Measurements from ENCODE around the gene DPYD.

The DPYD gene

GRCh38 chr1:97091263-97091662, 829.6 kb downstream of the DPYD start:
- no peak for DNase-seq (ENCODE audit: extremely low read depth, low read depth)
- TF ChIP-seq CTCF (IDR thresholded peaks at IDR 0.05; ENCODE audit: low read depth, low read length, missing control alignments), result no peak
- no peak overlapping the region for H3K4me3 ChIP-seq (replicated peaks; ENCODE audit: low read depth, low read length)

DNA sequence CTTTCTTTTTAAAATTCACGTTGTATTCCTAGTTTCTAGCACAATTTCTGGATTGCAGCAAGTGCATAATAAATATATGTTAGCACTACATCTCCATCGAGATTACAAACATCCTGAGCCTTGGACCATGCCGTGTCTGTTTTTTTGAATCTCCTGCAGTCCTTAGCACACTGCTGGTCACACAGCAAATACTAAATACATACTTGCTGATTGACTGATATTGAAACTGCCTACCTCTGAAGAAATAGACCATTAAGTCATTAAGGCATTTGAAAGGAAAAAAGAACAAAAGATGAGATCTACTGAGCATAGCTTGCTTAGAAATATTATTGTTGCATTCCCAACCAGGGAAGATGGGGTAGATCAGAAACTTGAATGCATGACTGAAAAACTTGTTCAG, 830.1 kb downstream of the DPYD start:
- H3K4me3 ChIP-seq (replicated peaks; ENCODE audit: low read depth, low read length), result no peak overlapping the region
- no peak for TF ChIP-seq CTCF (IDR thresholded peaks at IDR 0.05; ENCODE audit: low read depth, low read length, missing control alignments)
- DNase-seq (ENCODE audit: extremely low read depth, low read depth), result no peak

- no peak for TF ChIP-seq CTCF (IDR thresholded peaks at IDR 0.05; ENCODE audit: low read depth, low read length, missing control alignments)
- DNase-seq (ENCODE audit: extremely low read depth, low read depth), result no peak
- no peak overlapping the region for H3K4me3 ChIP-seq (replicated peaks; ENCODE audit: low read depth, low read length)
Observed at GRCh38 chr1:97089173-97089572, 831.7 kb downstream of the DPYD start.

GRCh38 chr1:97088391-97088790, 832.4 kb downstream of the DPYD start:
- no peak for TF ChIP-seq CTCF (IDR thresholded peaks at IDR 0.05; ENCODE audit: low read depth, low read length, missing control alignments)
- H3K4me3 ChIP-seq (replicated peaks; ENCODE audit: low read depth, low read length), result no peak overlapping the region
- DNase-seq (ENCODE audit: extremely low read depth, low read depth), result no peak

DNA sequence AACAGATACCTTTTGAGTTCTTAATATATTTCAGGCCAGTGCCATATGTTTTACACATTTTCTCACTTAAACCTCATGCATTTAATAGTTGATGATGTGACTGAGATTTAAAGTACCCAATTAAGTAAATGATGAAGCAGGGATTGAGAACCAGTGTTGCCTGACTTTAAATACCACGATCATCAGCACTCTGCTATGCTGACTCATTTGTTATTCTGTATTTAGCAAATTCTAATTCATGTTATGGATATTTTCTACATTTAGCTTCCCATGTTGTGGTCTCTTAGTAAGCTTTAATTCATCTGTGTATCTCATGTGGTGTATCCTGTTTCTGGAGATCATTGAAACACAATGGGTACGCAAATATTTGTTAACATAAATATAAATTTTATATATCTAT, 836.3 kb downstream of the DPYD start:
- no peak for DNase-seq (ENCODE audit: extremely low read depth, low read depth)
- H3K4me3 ChIP-seq (replicated peaks; ENCODE audit: low read depth, low read length), result no peak overlapping the region
- TF ChIP-seq CTCF (IDR thresholded peaks at IDR 0.05; ENCODE audit: low read depth, low read length, missing control alignments), result no peak

DNA sequence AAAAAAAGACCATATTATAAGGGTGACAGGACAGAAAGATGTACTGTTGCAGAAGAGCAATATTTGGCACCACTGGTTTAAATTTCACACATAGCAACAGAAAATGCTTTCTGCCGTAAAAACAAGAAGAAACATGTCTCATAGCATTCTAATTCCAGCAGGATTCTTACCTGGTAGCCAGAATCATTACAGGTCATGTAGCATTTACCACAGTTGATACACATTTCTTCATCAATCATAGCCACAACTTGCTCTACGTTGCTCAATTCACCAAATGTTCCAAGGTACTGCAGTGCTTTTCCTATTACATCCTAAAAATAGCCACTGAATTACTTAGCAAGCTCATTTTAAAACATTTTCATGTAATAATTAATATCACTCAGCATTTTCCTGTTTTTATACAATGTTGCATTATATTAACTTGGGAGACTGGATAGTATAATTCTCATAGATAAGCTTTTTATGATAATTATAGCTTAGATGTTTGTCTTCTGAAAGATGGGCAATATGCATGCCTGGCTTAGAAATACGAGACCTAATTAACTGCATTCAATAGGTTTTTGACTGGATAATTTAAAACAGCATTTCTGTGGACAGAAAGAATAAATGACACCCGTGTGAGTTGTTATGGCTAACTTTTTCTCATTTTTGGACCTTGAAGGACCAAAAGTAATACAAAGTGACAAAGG, 838.5 kb downstream of the DPYD start:
- DNase-seq (ENCODE audit: extremely low read depth, low read depth), result no peak
- H3K4me3 ChIP-seq (replicated peaks; ENCODE audit: low read depth, low read length), result no peak overlapping the region
- no peak for TF ChIP-seq CTCF (IDR thresholded peaks at IDR 0.05; ENCODE audit: low read depth, low read length, missing control alignments)

- no peak for DNase-seq (ENCODE audit: extremely low read depth, low read depth)
- no peak overlapping the region for H3K4me3 ChIP-seq (replicated peaks; ENCODE audit: low read depth, low read length)
- TF ChIP-seq CTCF (IDR thresholded peaks at IDR 0.05; ENCODE audit: low read depth, low read length, missing control alignments), result no peak
Observed at GRCh38 chr1:97078872-97079271, 842.0 kb downstream of the DPYD start.

All from HFF-Myc (cell line).